ENCODE results near the gene MYOM3.
A peak's percentile ranks its signal among the peaks of the same experiment; 100 is the strongest.
"Not testable (repeated sequence)": the region's sequence is repeated elsewhere in the genome, so short reads cannot be mapped to it uniquely, and the experiment has no call there.

Gene MYOM3

GRCh38 chr1:24032981-24033380 lies 79.0 kb downstream of the MYOM3 start:
- no peak overlapping the region for H2BK5ac ChIP-seq (ENCODE audit: low read depth, low read length, poor library complexity, severe bottlenecking)
- peak overlapping the region in 1 of 2 experiments; percentile 44 for H3K4me3 ChIP-seq (ENCODE audit: insufficient read depth in 1 of 2, low read depth in 1 of 2, low read length in 2 of 2)
- H3K36me3 ChIP-seq (ENCODE audit: control insufficient read depth in 1 of 2, insufficient read depth in 2 of 2, low read depth in 1 of 2, low read length in 2 of 2): no peaks in the 10 kb centered on the region
- no peak overlapping the region for H3K14ac ChIP-seq (ENCODE audit: low read length in 2 of 2)
- H3K9ac ChIP-seq (ENCODE audit: low read length): peak overlapping the region; percentile 41
- no peak for DNase-seq
- no peak overlapping the region for H4K91ac ChIP-seq (ENCODE audit: low read length)
- H3K4ac ChIP-seq (ENCODE audit: low read depth in 1 of 2, low read length in 2 of 2): no peak overlapping the region
- H3K79me1 ChIP-seq (replicated peaks; ENCODE audit: low read length, poor library complexity, severe bottlenecking): no peaks in the 10 kb centered on the region
- H2BK120ac ChIP-seq (ENCODE audit: low read depth, low read length): no peak overlapping the region
- no peak overlapping the region for H3K18ac ChIP-seq (ENCODE audit: low read depth in 1 of 2, low read length in 2 of 2)
- no peak overlapping the region for H2BK12ac ChIP-seq (ENCODE audit: low read length in 2 of 2)
- no peak overlapping the region for H4K8ac ChIP-seq (ENCODE audit: low read length)
- no peak overlapping the region for H2AFZ ChIP-seq (ENCODE audit: low read depth, low read length)
- no peaks in the 10 kb centered on the region for H3K9me3 ChIP-seq (ENCODE audit: control insufficient read depth, low read length)
- no peak overlapping the region for H2AK5ac ChIP-seq (ENCODE audit: low read length, severe bottlenecking)
- WGBS: 99% methylated on average over 4 of the region's 5 CpGs
- no peak overlapping the region for H3K4me2 ChIP-seq (ENCODE audit: low read length, poor library complexity, severe bottlenecking)
- H3K23ac ChIP-seq (ENCODE audit: low read length in 2 of 2): no peak overlapping the region
- no peak overlapping the region for H2BK15ac ChIP-seq (ENCODE audit: low read depth, poor library complexity, severe bottlenecking)
- H3K4me1 ChIP-seq (ENCODE audit: control insufficient read depth, insufficient read depth, low read depth, low read length): no peaks in the 10 kb centered on the region
- no peaks in the 10 kb centered on the region for H3K27me3 ChIP-seq (ENCODE audit: control insufficient read depth in 1 of 2, insufficient read depth in 1 of 2, low read length in 2 of 2)
- H3K27ac ChIP-seq (ENCODE audit: low read length, poor library complexity, severe bottlenecking): no peak overlapping the region

- not testable (repeated sequence) for H2AFZ ChIP-seq (ENCODE audit: low read depth, low read length); H4K91ac ChIP-seq (ENCODE audit: low read length); H2BK120ac ChIP-seq (ENCODE audit: low read depth, low read length); H2BK5ac ChIP-seq (ENCODE audit: low read depth, low read length, poor library complexity, severe bottlenecking); H2AK5ac ChIP-seq (ENCODE audit: low read length, severe bottlenecking); H4K8ac ChIP-seq (ENCODE audit: low read length); H3K18ac ChIP-seq (ENCODE audit: low read depth in 1 of 2, low read length in 2 of 2); H3K36me3 ChIP-seq (ENCODE audit: control insufficient read depth in 1 of 2, insufficient read depth in 2 of 2, low read depth in 1 of 2, low read length in 2 of 2); H2BK15ac ChIP-seq (ENCODE audit: low read depth, poor library complexity, severe bottlenecking); H3K79me1 ChIP-seq (replicated peaks; ENCODE audit: low read length, poor library complexity, severe bottlenecking); H3K23ac ChIP-seq (ENCODE audit: low read length in 2 of 2); H3K4ac ChIP-seq (ENCODE audit: low read depth in 1 of 2, low read length in 2 of 2); H3K27me3 ChIP-seq (ENCODE audit: control insufficient read depth in 1 of 2, insufficient read depth in 1 of 2, low read length in 2 of 2); H3K4me1 ChIP-seq (ENCODE audit: control insufficient read depth, insufficient read depth, low read depth, low read length); H3K4me2 ChIP-seq (ENCODE audit: low read length, poor library complexity, severe bottlenecking); H3K14ac ChIP-seq (ENCODE audit: low read length in 2 of 2); H2BK12ac ChIP-seq (ENCODE audit: low read length in 2 of 2); H3K4me3 ChIP-seq (ENCODE audit: insufficient read depth in 1 of 2, low read depth in 1 of 2, low read length in 2 of 2); H3K27ac ChIP-seq (ENCODE audit: low read length, poor library complexity, severe bottlenecking); DNase-seq; H3K9me3 ChIP-seq (ENCODE audit: control insufficient read depth, low read length)
- peak overlapping the region; percentile 74 for H3K9ac ChIP-seq (ENCODE audit: low read length)
- WGBS: 97% methylated on average over 3 of the region's 7 CpGs
Observed at GRCh38 chr1:24030976-24031516, 80.9 kb downstream of the MYOM3 start.

- H3K23ac ChIP-seq (ENCODE audit: low read length in 2 of 2): no peak overlapping the region
- H2AK5ac ChIP-seq (ENCODE audit: low read length, severe bottlenecking): peak overlapping the region; percentile 16
- H2BK12ac ChIP-seq (ENCODE audit: low read length in 2 of 2): no peak overlapping the region
- H3K36me3 ChIP-seq (ENCODE audit: control insufficient read depth in 1 of 2, insufficient read depth in 2 of 2, low read depth in 1 of 2, low read length in 2 of 2): no peaks in the 10 kb centered on the region
- no peak overlapping the region for H3K27ac ChIP-seq (ENCODE audit: low read length, poor library complexity, severe bottlenecking)
- H3K27me3 ChIP-seq (ENCODE audit: control insufficient read depth in 1 of 2, insufficient read depth in 1 of 2, low read length in 2 of 2): no peaks in the 10 kb centered on the region
- H2AFZ ChIP-seq (ENCODE audit: low read depth, low read length): no peak overlapping the region
- no peak overlapping the region for H4K91ac ChIP-seq (ENCODE audit: low read length)
- no peaks in the 10 kb centered on the region for H3K79me1 ChIP-seq (replicated peaks; ENCODE audit: low read length, poor library complexity, severe bottlenecking)
- H3K4ac ChIP-seq (ENCODE audit: low read depth in 1 of 2, low read length in 2 of 2): no peak overlapping the region
- H3K4me2 ChIP-seq (ENCODE audit: low read length, poor library complexity, severe bottlenecking): no peak overlapping the region
- no peak overlapping the region for H3K14ac ChIP-seq (ENCODE audit: low read length in 2 of 2)
- no peak overlapping the region for H3K9ac ChIP-seq (ENCODE audit: low read length)
- peak; percentile 69 for DNase-seq
- no peak overlapping the region for H3K4me3 ChIP-seq (ENCODE audit: insufficient read depth in 1 of 2, low read depth in 1 of 2, low read length in 2 of 2)
- H2BK15ac ChIP-seq (ENCODE audit: low read depth, poor library complexity, severe bottlenecking): no peak overlapping the region
- no peaks in the 10 kb centered on the region for H3K9me3 ChIP-seq (ENCODE audit: control insufficient read depth, low read length)
- 93% methylated on average over 3 of the region's 4 CpGs for WGBS
- peak overlapping the region in 1 of 2 experiments; percentile 40 for H3K18ac ChIP-seq (ENCODE audit: low read depth in 1 of 2, low read length in 2 of 2)
- no peak overlapping the region for H4K8ac ChIP-seq (ENCODE audit: low read length)
- H3K4me1 ChIP-seq (ENCODE audit: control insufficient read depth, insufficient read depth, low read depth, low read length): peaks cover 5% of the 10 kb centered on the region
- no peak overlapping the region for H2BK120ac ChIP-seq (ENCODE audit: low read depth, low read length)
- no peak overlapping the region for H2BK5ac ChIP-seq (ENCODE audit: low read depth, low read length, poor library complexity, severe bottlenecking)
Observed at GRCh38 chr1:24027838-24028468, 84.0 kb downstream of the MYOM3 start.

- Histone ChIP-seq H3K9ac (ENCODE audit: low read length) (peak overlapping the region; percentile 73), H3K36me3 (ENCODE audit: control insufficient read depth in 1 of 2, insufficient read depth in 2 of 2, low read depth in 1 of 2, low read length in 2 of 2) (no peaks in the 10 kb centered on the region), H3K4me3 (ENCODE audit: insufficient read depth in 1 of 2, low read depth in 1 of 2, low read length in 2 of 2) (no peak overlapping the region), H2BK5ac (ENCODE audit: low read depth, low read length, poor library complexity, severe bottlenecking) (no peak overlapping the region), H2BK120ac (ENCODE audit: low read depth, low read length) (no peak overlapping the region), H4K91ac (ENCODE audit: low read length) (no peak overlapping the region), H2BK12ac (ENCODE audit: low read length in 2 of 2) (peak overlapping the region in 1 of 2 experiments; percentile 86), H3K4ac (ENCODE audit: low read depth in 1 of 2, low read length in 2 of 2) (peak overlapping the region; percentile 33 to 37), H4K8ac (ENCODE audit: low read length) (no peak overlapping the region), H2AK5ac (ENCODE audit: low read length, severe bottlenecking) (no peak overlapping the region), H2BK15ac (ENCODE audit: low read depth, poor library complexity, severe bottlenecking) (no peak overlapping the region), H3K4me2 (ENCODE audit: low read length, poor library complexity, severe bottlenecking) (peak overlapping the region; percentile 44), H2AFZ (ENCODE audit: low read depth, low read length) (no peak overlapping the region), H3K18ac (ENCODE audit: low read depth in 1 of 2, low read length in 2 of 2) (peak overlapping the region; percentile 22 to 52), H3K79me1 (replicated peaks; ENCODE audit: low read length, poor library complexity, severe bottlenecking) (peaks cover 1% of the 10 kb centered on the region), H3K27ac (ENCODE audit: low read length, poor library complexity, severe bottlenecking) (peak overlapping the region; percentile 78), H3K23ac (ENCODE audit: low read length in 2 of 2) (no peak overlapping the region), H3K9me3 (ENCODE audit: control insufficient read depth, low read length) (no peaks in the 10 kb centered on the region), H3K27me3 (ENCODE audit: control insufficient read depth in 1 of 2, insufficient read depth in 1 of 2, low read length in 2 of 2) (no peaks in the 10 kb centered on the region), H3K4me1 (ENCODE audit: control insufficient read depth, insufficient read depth, low read depth, low read length) (peaks cover 27% of the 10 kb centered on the region), H3K14ac (ENCODE audit: low read length in 2 of 2) (no peak overlapping the region)
- DNase-seq: peak; percentile 82
- 60% methylated on average over 4 of the region's 4 CpGs for WGBS
Observed at GRCh38 chr1:24022581-24023361, 89.2 kb downstream of the MYOM3 start.
